RWPE2 (cell line): Measurements from ENCODE around the gene RAB5IF.
"Not testable (repeated sequence)": the region's sequence is repeated elsewhere in the genome, so short reads cannot be mapped to it uniquely, and the experiment has no call there.

Source experiments
- ATAC-seq: fragments of 200-7000 bp; cut with Tn5 transposase; 3 replicates; pipeline ENCODE4 v1.9.1; 2021; ENCODE audit warnings: low read depth
- DNase-seq: peaks from one replicate; pipeline ENCODE4 v3.0.0-alpha.2; 2020; ENCODE audit warnings: low spot score
- H3K27ac ChIP-seq: fragments of 450-650 bp; 2 replicates; pipeline ENCODE4 v1.5.1; 2017; ENCODE audit warnings: mild to moderate bottlenecking; ENCODE audit not compliant: poor library complexity, severe bottlenecking
- H3K27me3 ChIP-seq: fragments of 250-450 bp; sonication (Bioruptor Pico); 2 replicates; pipeline ENCODE4 v1.5.1; 2021; ENCODE audit warnings: mild to moderate bottlenecking, moderate library complexity; ENCODE audit not compliant: insufficient read depth, poor library complexity, severe bottlenecking
- H3K36me3 ChIP-seq: fragments of 250-450 bp; sonication (Bioruptor Pico); 2 replicates; pipeline ENCODE4 v1.5.1; 2020; ENCODE audit warnings: low read depth, mild to moderate bottlenecking, moderate library complexity
- H3K4me1 ChIP-seq: fragments of 250-450 bp; sonication (Bioruptor Pico); 2 replicates; pipeline ENCODE4 v1.5.1; 2021; ENCODE audit warnings: mild to moderate bottlenecking, moderate library complexity; ENCODE audit not compliant: insufficient read depth, poor library complexity, severe bottlenecking
- H3K4me3 ChIP-seq: fragments of 250-450 bp; sonication (Bioruptor Pico); 2 replicates; pipeline ENCODE4 v1.5.1; 2021; ENCODE audit warnings: mild to moderate bottlenecking, moderate library complexity; ENCODE audit not compliant: severe bottlenecking
- H3K9me3 ChIP-seq: fragments of 250-450 bp; sonication (Bioruptor Pico); 2 replicates; pipeline ENCODE4 v1.5.1; 2021; ENCODE audit warnings: mild to moderate bottlenecking, moderate library complexity; ENCODE audit not compliant: severe bottlenecking
- TF ChIP-seq, protein P1 (sequence below): fragments of 450-650 bp; IDR thresholded peaks from one replicate; pipeline ENCODE4 v1.5.1; 2017; ENCODE audit warnings: mild to moderate bottlenecking, moderate library complexity; ENCODE audit not compliant: poor library complexity, severe bottlenecking

Gene RAB5IF

GRCh38 chr20:36607586-36608387, 2.2 kb downstream of the RAB5IF start:
- TF ChIP-seq, protein P1, sequence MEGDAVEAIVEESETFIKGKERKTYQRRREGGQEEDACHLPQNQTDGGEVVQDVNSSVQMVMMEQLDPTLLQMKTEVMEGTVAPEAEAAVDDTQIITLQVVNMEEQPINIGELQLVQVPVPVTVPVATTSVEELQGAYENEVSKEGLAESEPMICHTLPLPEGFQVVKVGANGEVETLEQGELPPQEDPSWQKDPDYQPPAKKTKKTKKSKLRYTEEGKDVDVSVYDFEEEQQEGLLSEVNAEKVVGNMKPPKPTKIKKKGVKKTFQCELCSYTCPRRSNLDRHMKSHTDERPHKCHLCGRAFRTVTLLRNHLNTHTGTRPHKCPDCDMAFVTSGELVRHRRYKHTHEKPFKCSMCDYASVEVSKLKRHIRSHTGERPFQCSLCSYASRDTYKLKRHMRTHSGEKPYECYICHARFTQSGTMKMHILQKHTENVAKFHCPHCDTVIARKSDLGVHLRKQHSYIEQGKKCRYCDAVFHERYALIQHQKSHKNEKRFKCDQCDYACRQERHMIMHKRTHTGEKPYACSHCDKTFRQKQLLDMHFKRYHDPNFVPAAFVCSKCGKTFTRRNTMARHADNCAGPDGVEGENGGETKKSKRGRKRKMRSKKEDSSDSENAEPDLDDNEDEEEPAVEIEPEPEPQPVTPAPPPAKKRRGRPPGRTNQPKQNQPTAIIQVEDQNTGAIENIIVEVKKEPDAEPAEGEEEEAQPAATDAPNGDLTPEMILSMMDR: no peak
- Histone ChIP-seq H3K36me3 (peaks cover 56% of the 10 kb centered on the region), H3K4me3 (no peak overlapping the region), H3K4me1 (peaks cover 14% of the 10 kb centered on the region), H3K9me3 (no peaks in the 10 kb centered on the region), H3K27me3 (no peaks in the 10 kb centered on the region), H3K27ac (peak overlapping the region; percentile 51)
- ATAC-seq: no peak
- no peak for DNase-seq

- peaks cover 14% of the 10 kb centered on the region for H3K4me1 ChIP-seq
- not testable (repeated sequence) for ATAC-seq, DNase-seq, H3K9me3 ChIP-seq, H3K4me3 ChIP-seq, H3K27me3 ChIP-seq
- peak overlapping the region; percentile 51 for H3K27ac ChIP-seq
- peaks cover 61% of the 10 kb centered on the region for H3K36me3 ChIP-seq
Observed at GRCh38 chr20:36608388-36608728, 2.8 kb downstream of the RAB5IF start.

DNA sequence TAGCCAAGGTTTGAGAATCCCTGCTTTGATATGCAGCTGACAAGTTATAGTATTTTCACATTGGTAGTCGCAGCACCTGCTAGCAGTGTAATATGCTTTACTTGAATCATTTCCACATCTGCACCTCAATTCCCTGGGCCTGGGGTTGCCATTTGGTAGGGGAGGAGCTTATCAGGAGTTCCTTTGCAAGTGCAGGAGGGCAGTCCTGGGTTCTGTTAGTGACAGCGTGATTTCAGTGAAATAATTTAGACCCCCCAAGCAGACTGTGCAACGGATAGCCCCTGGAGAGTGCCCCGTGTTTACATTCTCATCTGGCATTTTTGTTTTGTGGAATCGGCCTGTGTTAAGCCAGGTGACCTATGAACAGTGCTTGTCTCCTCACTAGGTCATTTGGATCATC, 6.0 kb downstream of the RAB5IF start:
- H3K27ac ChIP-seq: no peak overlapping the region
- ATAC-seq: no peak
- H3K9me3 ChIP-seq: no peaks in the 10 kb centered on the region
- no peaks in the 10 kb centered on the region for H3K27me3 ChIP-seq
- H3K4me3 ChIP-seq: no peak overlapping the region
- TF ChIP-seq, protein P1: no peak
- no peak for DNase-seq
- peaks cover 69% of the 10 kb centered on the region for H3K36me3 ChIP-seq
- peaks cover 10% of the 10 kb centered on the region for H3K4me1 ChIP-seq

DNA sequence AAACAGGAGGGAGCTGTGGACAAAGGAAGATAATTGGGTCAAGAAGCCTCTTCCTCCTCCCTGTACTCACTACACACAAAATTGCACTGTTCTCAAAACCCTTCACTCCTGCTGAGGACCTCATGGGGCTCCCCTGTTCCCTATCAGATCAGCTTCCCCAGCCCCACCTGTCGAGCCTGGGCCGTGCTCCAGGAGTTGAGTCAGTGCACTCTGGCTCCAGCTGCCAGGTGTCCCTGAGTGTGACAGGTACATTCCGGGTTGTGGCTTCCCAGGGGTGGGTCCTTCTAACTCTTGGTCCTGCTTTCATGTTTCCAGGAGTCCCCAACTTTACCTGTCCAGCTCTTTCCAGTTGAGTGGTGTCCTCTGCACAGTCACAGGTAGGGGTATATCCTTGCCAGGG, 8.4 kb downstream of the RAB5IF start:
- H3K9me3 ChIP-seq: no peaks in the 10 kb centered on the region
- TF ChIP-seq, protein P1: no peak

GRCh38 chr20:36614781-36615557, 9.4 kb downstream of the RAB5IF start:
- H3K36me3 ChIP-seq: peaks cover 42% of the 10 kb centered on the region
- no peak overlapping the region for H3K4me3 ChIP-seq
- no peaks in the 10 kb centered on the region for H3K9me3 ChIP-seq
- DNase-seq (peak; percentile 79), ATAC-seq (peak; percentile 28; the same call in 2 of the 3 replicates)
- no peaks in the 10 kb centered on the region for H3K27me3 ChIP-seq
- no peak overlapping the region for H3K27ac ChIP-seq
- TF ChIP-seq, protein P1: no peak
- no peaks in the 10 kb centered on the region for H3K4me1 ChIP-seq

More for the DNA sequence above, 8.4 kb downstream of the RAB5IF start:
- DNase-seq: peak; percentile 82
- no peak overlapping the region for H3K4me3 ChIP-seq
- H3K4me1 ChIP-seq: no peaks in the 10 kb centered on the region
- ATAC-seq: peak; percentile 32
- no peak overlapping the region for H3K27ac ChIP-seq
- peaks cover 52% of the 10 kb centered on the region for H3K36me3 ChIP-seq
- no peaks in the 10 kb centered on the region for H3K27me3 ChIP-seq
